ENCODE results near the gene IFT27.
A peak's percentile ranks its signal among the peaks of the same experiment; 100 is the strongest.

IFT27 gene

DNA sequence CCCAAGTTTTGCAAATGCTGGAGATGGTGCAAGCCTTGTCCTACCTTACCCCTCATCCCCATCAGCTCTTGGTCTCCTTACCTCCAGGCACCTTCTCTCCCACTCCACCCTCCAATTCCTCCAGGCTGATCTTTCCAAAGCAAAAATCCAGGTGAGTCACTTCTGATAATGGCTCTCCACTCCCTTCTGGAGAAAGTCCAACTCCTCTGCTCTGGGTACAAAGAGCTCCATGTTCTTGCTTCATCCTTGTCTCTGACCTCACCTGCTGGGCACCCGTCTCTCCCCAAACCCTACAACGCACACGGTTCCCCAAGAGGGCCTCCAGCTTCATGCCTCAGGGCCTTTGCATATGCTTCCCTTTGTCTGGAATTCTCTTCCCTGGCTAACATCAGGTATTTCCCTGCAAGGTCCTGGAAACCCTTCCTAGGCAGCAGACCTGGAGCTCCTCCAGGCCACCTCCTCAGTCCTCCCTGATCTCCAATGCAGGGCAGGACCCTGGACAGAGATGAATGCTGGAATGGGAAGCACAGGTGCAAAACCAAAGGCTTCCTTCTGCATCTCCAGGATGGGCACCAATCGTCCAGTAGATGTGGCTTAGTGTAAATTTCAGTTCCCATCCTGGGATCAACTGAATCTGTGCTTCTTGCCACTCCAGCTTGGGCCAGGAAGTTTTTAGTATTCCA lies 22.7 kb downstream of the IFT27 start:
- H3K4me3 ChIP-seq: no peak overlapping the region
- no peak overlapping the region for H3K27ac ChIP-seq

DNA sequence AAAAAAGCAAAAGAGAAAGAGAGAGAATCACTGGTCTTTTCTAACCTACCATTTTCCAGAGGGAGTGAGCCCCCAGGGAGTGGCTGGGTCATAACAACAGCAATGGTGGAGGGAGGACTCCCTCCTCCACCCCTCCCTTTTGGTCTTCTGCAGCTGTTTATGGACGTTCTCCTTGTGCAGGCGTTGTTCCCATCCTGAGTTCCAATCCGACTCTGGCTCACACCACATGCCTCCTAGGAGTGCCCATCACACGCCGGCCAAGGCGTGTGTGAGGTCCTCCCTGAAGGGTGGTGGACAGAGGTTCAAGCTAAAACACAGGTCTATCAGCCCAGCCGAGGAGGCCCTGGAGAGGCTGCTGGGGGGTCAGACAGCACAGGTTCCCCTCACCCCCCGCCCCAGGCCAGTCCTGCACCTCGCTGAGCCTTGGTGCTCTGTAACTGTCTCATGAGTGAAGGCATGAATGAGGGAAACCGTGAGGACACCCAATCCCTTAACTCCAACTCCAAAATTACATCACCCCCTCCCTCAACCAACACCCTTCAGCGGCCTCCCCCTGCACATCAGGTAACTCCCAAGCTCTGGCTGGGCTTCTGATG lies 29.4 kb downstream of the IFT27 start:
- Histone ChIP-seq H3K4me3 (no peak overlapping the region), H3K27ac (no peak overlapping the region)

DNA sequence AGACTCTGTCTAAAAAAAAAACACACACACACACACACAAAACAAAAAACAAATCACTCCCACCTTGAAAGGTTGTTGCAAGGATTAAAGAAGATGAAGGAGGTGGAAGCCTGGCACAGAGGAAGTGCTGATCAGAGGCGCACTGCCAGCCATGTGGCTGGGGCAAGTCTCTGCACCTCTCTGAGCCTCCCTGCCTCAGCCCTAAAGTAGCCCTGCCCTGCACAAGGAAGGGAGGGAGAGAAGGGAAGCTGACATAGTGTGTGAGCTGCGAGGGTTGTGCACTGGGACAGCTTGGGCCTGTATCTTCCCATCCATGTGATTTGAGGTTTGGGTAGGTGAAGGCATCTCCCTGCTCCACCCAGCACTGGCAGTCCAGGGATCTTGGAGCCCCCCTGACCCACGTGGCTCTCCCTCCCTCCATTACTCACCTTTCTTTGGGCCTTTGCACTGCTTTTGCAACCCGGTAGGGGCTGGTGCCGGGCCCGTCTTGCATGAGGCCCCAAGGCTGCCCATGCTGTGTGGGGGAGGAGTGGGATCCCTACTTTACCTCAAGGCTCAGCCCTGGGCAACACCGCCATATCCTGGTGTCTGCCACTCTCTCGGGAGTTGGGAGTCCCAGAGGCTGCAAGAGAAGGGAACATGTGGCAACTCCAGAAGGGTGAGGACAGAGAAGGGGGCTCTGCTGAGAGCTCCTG lies 30.5 kb downstream of the IFT27 start:
- peak overlapping the region in 1 of 21 experiments; percentile 4 for H3K27ac ChIP-seq
- no peak overlapping the region for H3K4me3 ChIP-seq

DNA sequence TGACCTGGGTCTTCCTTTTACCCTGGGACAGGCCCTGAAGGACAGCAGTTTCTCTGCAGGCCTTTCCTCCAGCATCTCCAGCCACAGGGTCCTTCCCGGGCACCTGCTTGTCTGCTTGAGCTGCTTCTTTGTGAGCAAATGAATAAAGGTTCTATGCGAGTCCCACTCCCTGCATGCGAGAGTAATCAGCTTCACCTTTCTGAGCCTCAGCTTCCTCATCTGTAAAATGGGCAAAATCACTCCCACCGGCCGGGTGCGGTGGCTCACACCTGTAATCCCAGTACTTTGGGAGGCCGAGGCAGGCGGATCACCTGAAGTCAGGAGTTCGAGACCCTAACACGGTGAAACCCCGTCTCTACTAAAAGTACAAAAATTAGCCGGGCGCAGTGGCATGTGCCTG lies 31.1 kb downstream of the IFT27 start:
- Histone ChIP-seq H3K4me3 (no peak overlapping the region), H3K27ac (no peak overlapping the region)

DNA sequence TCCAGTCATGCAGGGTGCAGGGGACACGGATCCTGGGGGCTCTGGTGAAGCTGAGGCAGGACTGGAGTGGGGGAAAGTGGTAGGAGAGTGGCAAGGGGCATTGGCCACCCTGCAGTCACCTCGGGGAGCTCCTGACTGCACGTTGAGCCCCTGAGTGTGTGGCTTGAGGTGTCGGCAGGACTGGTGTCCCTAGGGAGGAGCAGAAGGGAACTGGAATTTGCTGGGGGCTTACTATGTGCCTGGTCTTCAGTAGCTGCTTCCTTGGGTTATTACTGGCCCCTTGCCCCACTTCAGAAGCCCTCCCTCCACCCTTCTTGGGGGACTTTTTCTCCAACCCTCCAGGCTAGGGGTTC lies 31.5 kb downstream of the IFT27 start:
- Histone ChIP-seq H3K27ac (no peak overlapping the region), H3K4me3 (no peak overlapping the region)

DNA sequence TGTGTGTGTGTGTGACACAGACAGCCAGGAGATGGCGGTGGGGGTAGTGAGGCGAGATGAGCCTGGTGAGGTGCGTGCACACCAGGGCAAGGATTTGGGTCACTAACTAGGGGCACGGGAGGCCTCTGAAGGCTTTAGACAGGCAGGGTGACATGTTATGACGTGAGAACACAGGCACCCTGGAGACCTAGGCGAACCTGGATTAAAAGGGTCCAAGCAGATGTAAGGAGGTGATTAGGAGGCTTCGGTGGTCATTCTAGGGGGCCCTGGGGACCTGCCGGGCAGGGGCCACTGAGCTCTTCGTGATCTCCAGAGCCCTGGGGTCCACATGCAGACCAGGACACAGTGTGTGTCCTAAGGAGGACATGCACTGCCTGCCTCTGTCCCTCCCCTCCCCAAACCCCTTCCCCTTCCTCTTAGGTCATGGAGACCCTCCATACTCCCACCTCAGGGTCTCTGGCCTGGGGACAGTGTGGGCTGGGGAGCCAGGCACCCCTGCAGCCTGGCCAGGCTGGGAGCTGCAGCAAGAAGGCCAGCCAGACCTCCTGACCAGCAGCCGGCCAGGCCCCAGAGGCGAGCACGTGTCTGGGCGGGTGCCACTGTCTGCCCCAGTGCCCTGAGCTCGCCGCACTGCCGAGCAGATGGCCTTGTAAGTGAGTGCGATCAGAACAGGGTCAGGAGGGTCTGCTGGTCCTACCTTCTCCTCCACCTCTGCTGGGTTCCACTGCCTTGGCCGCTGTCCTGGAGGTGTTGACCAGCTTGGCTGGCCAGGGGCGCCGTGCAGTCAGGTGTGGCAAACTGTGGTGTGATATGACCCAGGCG lies 32.1 kb downstream of the IFT27 start:
- no peak overlapping the region for H3K4me3 ChIP-seq
- no peak overlapping the region for H3K27ac ChIP-seq

DNA sequence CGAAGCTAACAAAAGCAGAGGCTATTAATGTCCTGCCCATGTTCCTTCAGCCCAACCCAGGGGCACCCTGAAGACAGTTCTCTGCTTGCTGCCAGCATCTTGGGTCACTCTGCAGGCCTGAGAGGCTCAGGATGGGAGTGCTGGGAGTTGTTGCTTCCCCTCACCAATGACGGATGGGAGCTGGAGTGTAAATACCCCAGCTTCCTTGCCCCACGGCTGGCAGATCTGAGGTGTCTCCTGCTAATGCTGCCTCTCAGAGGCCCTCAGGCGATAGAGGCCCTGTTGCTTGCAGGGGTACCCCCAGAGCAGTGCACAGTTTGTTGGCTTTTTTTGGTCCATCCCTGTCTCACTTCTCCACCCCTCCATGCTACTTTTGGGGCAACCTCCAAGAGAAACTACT lies 32.9 kb downstream of the IFT27 start:
- H3K27ac ChIP-seq: no peak overlapping the region
- no peak overlapping the region for H3K4me3 ChIP-seq

DNA sequence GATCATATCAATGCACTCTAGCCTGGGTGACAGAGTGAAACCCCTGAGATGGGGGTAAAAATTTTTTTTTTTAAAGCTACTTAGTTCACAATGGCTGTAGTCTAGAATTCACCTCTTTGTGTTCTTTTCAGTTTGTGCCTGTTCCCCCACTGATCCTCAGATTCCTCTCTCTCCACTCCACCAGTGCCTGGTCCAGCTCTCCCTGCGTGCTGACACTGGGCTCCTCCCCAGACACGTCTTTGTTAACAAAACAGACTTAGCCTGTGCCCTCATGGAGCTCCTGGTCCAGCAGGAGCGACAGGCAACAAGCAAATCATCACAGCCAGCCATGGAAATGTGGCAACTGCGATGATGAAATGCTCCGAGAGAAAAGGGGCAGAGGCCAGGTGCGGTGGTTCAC lies 34.0 kb downstream of the IFT27 start:
- Histone ChIP-seq H3K27ac (no peak overlapping the region), H3K4me3 (no peak overlapping the region)

DNA sequence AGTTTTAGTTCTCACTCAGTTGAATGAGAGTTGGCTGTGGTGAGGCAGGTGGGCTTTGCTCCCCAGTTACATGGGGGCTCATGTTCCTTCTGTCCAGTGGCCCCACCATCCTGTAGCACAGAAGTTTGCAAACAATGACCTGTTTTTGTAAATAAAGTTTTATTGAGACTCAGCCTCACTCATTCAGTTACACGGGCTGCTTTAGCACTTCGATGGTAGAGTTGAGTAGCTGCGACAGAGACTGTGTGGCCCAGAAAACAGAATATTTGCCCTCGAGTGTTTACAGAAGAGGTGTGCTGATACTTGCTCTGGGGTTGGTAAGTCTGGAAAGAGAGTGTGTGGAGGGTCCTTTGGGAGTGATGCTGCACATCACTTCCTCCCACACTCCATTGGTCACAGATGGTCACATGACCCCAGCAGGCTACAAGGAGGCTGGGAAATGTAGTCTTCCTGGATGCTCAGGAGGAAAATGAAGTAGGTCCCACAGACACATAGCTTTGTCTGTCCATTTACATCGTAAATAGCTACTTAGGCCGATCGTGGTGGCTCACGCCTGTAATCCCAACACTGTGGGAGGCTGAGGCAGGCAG lies 34.6 kb downstream of the IFT27 start:
- H3K4me3 ChIP-seq: no peak overlapping the region
- no peak overlapping the region for H3K27ac ChIP-seq

DNA sequence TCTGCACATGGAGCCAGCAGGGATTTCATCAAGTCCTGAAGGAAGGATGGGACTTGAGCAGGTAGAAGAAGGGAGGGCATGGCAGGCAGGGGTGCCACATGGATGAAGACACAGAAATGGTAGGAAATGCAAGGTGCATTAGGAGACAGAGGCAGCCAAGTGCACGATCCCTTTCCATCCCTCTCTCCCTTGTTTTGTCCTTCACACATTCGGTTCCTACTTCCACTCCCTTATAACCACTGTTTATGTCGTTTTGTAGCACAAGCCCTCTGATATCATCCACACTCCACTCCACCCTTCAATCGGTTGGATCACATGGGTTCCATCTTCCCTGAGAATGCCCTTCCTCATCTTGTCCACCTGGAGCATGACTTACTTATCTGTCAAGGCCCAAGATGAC lies 35.2 kb downstream of the IFT27 start:
- H3K4me3 ChIP-seq: no peak overlapping the region

DNA sequence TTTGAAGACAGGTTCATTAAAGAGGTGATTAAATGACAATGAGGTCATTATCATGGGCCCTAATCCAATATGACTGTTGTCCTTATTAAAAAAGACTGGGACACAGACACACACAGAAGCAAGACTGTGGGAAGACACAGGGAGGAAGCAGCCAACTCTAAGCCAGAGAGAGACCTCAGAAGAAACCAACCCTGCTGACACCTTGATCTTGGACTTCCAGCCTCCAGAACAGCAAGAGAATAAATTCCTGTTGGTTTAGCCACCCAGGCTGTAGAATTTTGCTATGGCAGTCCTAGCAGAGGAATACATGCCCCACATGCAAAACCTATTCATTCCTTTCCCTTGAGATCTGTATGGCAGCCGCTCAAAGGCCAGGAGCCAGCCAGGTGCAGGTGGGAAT lies 36.7 kb downstream of the IFT27 start:
- no peak overlapping the region for H3K27ac ChIP-seq
- no peak overlapping the region for H3K4me3 ChIP-seq

More for the DNA sequence above, 35.2 kb downstream of the IFT27 start:
- H3K27ac ChIP-seq: no peak overlapping the region

DNA sequence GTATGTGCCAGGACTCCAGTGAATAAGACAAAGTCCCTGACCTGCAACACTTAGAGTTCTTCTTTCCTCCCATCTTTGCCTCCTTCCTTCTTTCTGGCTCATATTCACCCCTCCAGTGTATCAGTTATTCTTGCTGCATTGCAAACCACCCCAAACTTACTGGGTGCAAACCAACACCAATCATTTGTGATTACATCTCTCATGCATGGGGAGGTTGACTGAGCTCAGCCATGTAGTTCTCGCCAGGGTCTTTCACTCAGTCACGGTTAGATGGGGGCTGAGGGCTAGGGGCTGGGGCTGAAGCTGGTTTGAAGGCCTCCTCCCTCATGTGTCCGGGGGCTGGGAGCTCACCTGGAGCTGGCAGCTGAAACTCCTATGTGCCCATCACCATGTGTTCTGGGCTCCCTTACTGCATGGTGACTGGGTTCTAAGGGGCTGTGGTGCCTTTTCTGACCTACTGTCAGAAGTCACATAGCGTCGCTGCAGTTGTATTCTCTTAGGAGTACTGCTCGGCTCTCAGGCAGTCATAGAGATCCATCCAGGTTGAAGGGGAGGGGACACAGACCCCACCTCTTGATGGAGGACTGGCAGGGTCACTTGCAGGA lies 37.4 kb downstream of the IFT27 start:
- Histone ChIP-seq H3K4me3 (no peak overlapping the region), H3K27ac (no peak overlapping the region)

DNA sequence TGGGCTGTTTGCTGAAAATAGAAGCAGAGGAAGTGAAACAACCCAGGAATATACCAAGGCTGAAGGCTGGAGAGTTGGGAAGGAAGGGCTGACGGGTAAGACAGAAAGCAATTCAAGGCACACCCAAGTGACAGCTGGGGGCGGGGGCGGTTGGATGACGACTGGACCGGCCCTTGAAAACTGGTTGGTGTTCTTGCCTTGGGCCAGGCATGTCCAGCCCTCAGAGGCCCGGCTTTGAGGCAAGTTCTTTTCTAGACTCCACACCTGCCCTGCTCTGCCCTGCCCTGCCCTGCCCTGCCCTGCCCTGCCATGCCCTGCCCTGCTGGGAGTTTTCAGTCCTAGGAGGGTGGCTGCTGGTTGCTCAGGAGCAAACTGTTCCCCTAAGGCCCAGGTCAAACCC lies 38.1 kb downstream of the IFT27 start:
- Histone ChIP-seq H3K4me3 (no peak overlapping the region), H3K27ac (no peak overlapping the region)

DNA sequence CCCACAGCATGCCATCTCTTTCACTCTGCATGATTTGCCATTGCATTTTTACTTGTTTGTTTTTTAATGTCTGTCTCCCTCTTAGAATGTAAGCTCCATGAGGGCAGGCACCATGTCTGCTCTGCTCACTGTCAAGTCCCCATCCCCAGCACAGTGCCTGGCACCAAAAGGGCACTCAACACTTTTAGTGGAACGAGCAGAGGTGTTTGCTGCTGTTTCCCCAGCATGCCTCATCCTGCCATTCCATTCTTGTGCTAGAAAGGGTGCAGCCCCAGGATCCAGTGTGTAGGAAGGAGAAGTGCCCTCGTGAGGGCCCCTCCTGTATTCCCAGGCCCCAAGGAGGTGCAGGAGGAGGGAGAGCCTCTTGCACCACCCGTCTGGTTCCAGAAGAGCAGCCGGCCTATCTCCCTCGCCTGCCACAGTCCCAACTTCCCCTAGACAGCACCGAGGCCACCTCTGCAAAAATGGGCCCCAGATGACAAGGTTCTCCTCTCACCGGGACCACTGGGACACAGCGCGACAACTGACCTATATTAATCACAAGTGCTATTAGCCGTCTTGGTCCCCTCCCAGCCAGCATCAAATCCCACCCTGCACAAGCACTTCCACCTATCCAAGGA lies 39.1 kb downstream of the IFT27 start:
- peak overlapping the region in 1 of 21 experiments; percentile 16 for H3K27ac ChIP-seq
- H3K4me3 ChIP-seq: no peak overlapping the region

DNA sequence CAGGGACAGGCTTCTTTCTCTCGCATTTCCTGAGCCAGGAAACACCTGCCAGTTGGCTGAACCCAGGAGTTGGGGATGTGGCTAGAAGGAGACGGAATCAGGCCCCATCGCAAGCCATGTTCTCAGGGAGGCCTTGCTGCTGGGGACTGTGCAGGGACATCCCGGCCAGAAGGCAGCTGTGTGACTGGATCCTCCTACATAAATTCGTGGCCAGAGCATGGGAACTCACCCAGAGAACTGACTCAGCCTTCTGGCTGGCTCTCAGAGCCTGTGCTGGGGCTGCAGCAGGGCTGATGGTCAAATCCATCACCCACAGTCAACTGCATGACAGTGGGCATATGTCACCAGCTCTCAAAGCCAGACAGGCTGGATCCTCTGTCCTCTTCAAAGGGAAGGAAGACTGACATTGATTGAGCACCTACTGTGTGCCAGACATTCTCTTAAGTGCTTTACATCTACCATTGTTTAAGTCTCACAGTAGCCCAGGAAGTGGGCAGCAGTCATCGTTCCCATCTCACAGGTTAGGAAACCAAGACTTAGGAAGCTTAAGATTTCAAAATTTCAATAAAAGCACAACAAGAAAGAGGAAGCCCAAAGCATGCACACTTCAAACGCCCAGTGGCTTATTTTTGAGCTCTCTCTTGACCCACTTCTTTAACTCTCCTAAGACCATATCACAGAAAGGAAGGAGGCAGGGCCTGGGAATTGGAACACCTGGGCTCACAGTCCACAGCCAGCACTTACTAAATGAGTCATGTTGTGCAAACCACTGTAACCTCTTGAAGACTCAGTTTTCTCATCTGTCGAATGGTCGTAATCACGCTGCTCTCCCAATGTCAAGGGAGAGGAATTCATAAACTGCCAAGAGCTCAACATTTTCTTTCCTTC lies 41.5 kb downstream of the IFT27 start:
- H3K4me3 ChIP-seq: no peak overlapping the region
- no peak overlapping the region for H3K27ac ChIP-seq

DNA sequence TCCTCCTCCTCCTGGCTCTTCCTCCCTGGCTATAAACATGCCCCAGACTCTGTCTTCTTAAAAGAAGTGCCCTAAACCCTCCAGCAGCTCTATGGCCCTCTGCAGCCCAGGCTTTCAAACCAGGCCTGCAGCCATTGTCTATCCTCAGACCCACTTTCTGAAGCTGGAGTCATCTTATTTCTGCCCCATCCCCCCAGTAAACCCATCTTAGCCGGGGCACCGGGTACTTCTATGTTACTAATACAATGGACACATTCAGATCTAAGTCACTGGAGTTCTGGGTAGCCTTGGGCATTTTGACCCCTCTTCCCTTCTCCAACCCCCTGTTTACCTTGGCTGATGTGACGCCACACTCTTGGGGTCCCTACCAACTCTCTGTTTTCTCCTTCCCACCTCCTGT lies 42.6 kb downstream of the IFT27 start:
- no peak overlapping the region for H3K27ac ChIP-seq
- no peak overlapping the region for H3K4me3 ChIP-seq

DNA sequence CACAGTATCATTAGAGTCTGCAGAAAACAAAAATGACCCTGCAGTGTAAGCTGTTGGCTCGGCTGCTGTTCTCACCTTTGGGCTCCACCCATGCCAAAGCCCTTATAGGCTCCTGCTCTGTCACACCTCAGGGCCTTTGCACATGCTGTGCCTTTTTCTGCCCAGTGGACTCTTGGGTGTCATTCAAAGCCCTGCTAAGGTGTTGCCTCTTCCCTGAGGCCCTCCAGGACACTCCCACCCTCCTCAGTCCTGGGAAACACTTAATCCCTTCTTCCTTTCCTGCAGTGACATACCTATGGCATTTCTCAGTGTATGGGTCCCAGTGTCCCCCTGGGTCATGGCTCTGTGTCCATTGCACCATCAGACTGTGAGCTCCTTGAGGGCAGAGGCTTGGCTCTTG lies 43.3 kb downstream of the IFT27 start:
- Histone ChIP-seq H3K27ac (no peak overlapping the region), H3K4me3 (no peak overlapping the region)

DNA sequence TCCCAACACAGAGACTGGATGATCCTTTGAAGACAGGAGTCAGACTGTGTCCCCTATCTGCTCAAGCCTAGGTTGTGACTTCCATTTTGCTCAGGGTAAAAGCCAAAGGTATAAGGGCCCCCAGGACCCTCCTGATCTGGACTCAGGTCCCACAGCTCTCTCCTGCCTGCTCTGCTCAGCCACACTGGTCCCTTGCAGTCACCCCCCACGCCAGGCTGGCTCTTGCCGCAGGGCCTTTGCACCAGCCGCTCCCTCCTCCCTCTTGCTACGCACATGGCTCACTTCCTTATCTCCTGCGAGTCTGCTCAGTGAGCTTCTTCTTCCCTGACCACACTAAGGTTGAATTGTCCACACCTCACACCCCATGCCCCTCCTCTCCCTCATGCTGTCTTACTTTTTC lies 44.0 kb downstream of the IFT27 start:
- Histone ChIP-seq H3K27ac (no peak overlapping the region), H3K4me3 (no peak overlapping the region)
